A549 (cell line): ENCODE data around the gene SLC35G1. TPM values are rescaled to one million over a fixed set of nuclear protein-coding genes. Genes with fewer than 3 reads are reported as not detected.

Source experiments
- ATAC-seq, 2 experiments: fragments of 200-7000 bp in 1 of 2; fragments of >200 bp in 1 of 2; cut with Nextera tagmentation in 1 of 2; cut with Tn5 transposase in 1 of 2; 3 replicates each; pipeline versions ENCODE4 v1.8.0 to v1.9.1; 2018 to 2020; ENCODE audit warnings: mild to moderate bottlenecking in 1 of 2, moderate library complexity in 1 of 2
- CTCF ChIA-PET: fragments of 300-600 bp; sonication (Branson Sonifier 250); formaldehyde crosslinking; extraction: SDS; loops from one replicate; lab custom pipeline; 2021; ENCODE audit warnings: antibody characterized with exemption, inconsistent platforms; lab: Yijun Ruan, JAX
- POLR2A ChIA-PET: fragments of 350-600 bp; formaldehyde crosslinking; extraction: SDS; loops from one replicate; lab custom pipeline; 2021; ENCODE audit warnings: antibody characterized with exemption, inconsistent platforms; lab: Yijun Ruan, JAX
- DNase-seq, 2 experiments: peaks; one replicate each; pipeline versions ENCODE4 v3.0.0 to v3.0.0-alpha.2; 2011 to 2016; ENCODE audit warnings: low read depth in 1 of 2, low spot score in 1 of 2
- FAIRE-seq: peaks from 2 replicates; lab custom pipeline; 2011; peaks lifted over from hg19 to GRCh38; lab: Jason Lieb, UNC
- H3K27ac ChIP-seq, 2 experiments: fragments of >200 bp; sonication (Bioruptor Twin); formaldehyde crosslinking; 3 replicates each; pipeline ENCODE4 v1.5.1; 2016 to 2017
- H3K4me1 ChIP-seq: fragments of >200 bp; sonication (Bioruptor Twin); formaldehyde crosslinking; 3 replicates; pipeline ENCODE4 v1.6.1; 2016
- H3K4me2 ChIP-seq: fragments of >200 bp; sonication (Bioruptor Twin); formaldehyde crosslinking; 3 replicates; pipeline ENCODE4 v1.6.1; 2016
- H3K4me3 ChIP-seq: fragments of >200 bp; sonication (Bioruptor Twin); formaldehyde crosslinking; 3 replicates; pipeline ENCODE4 v1.5.1; 2016
- H3K9me3 ChIP-seq: fragments of >200 bp; sonication (Bioruptor Twin); formaldehyde crosslinking; 3 replicates; pipeline ENCODE4 v1.6.1; 2016
- CBX2 ChIP-seq: fragments of 200-600 bp; sonication (generic); IDR thresholded peaks from 2 replicates; pipeline ENCODE4 v1.6.1; 2016; ENCODE audit warnings: low read depth, mild to moderate bottlenecking, borderline replicate concordance
- CBX8 ChIP-seq: fragments of 200-600 bp; sonication (generic); IDR thresholded peaks from 2 replicates; pipeline ENCODE4 v1.6.1; 2016
- CEBPB ChIP-seq, 2 experiments: fragments of >200 bp in 1 of 2; sonication (Bioruptor Twin) in 1 of 2; formaldehyde crosslinking in 1 of 2; IDR thresholded peaks; 2 replicates each; pipeline ENCODE4 v1.6.1; 2012 to 2016
- CHD2 ChIP-seq: fragments of 150-350 bp; IDR thresholded peaks from 2 replicates; pipeline ENCODE4 v1.6.1; 2014; ENCODE audit warnings: low read length; ENCODE audit not compliant: partially characterized antibody
- EHF ChIP-seq: fragments of 250-450 bp; sonication (Bioruptor Pico); IDR thresholded peaks from 2 replicates; pipeline ENCODE4 v1.5.0; 2020; ENCODE audit warnings: mild to moderate bottlenecking
- EHMT2 ChIP-seq: fragments of 200-600 bp; sonication (generic); IDR thresholded peaks from 2 replicates; pipeline ENCODE4 v1.6.1; 2016; ENCODE audit warnings: antibody characterized with exemption, low read depth, mild to moderate bottlenecking, moderate library complexity
- EP300 ChIP-seq, 2 experiments: fragments of >200 bp; sonication (Bioruptor Twin); formaldehyde crosslinking; IDR thresholded peaks; 2 replicates in 1 of 2; 3 replicates in 1 of 2; pipeline ENCODE4 v1.6.1; 2016 to 2017
- ESRRA ChIP-seq: fragments of 150-350 bp; IDR thresholded peaks from 2 replicates; pipeline ENCODE4 v1.6.1; 2014; ENCODE audit warnings: mild to moderate bottlenecking, low read length, borderline replicate concordance
- FOSL2 ChIP-seq, 2 experiments: fragments of 450-650 bp in 1 of 2; fragments of >200 bp in 1 of 2; sonication (Bioruptor Twin) in 1 of 2; formaldehyde crosslinking; IDR thresholded peaks; 2 replicates each; pipeline versions ENCODE4 v1.5.0 to v1.6.1; 2016 to 2020; ENCODE audit warnings: mild to moderate bottlenecking in 1 of 2, moderate library complexity in 1 of 2
- FOXS1 ChIP-seq: fragments of 250-450 bp; sonication (Bioruptor Pico); IDR thresholded peaks from 2 replicates; pipeline ENCODE4 v1.5.0; 2020; ENCODE audit warnings: mild to moderate bottlenecking, moderate library complexity
- HEYL ChIP-seq: fragments of 250-450 bp; sonication (Bioruptor Pico); IDR thresholded peaks from 2 replicates; pipeline ENCODE4 v1.8.0; 2021; ENCODE audit warnings: mild to moderate bottlenecking, moderate library complexity
- HOXA7 ChIP-seq: fragments of 250-450 bp; sonication (Bioruptor Pico); IDR thresholded peaks from 2 replicates; pipeline ENCODE4 v1.5.0; 2020; ENCODE audit warnings: mild to moderate bottlenecking, moderate library complexity
- HOXB13 ChIP-seq: fragments of 250-450 bp; sonication (Bioruptor Pico); IDR thresholded peaks from 2 replicates; pipeline ENCODE4 v1.5.0; 2020; ENCODE audit warnings: low read depth, mild to moderate bottlenecking, moderate library complexity
- HOXB5 ChIP-seq: fragments of 250-450 bp; sonication (Bioruptor Pico); IDR thresholded peaks from 2 replicates; pipeline ENCODE4 v1.5.0; 2020; ENCODE audit warnings: mild to moderate bottlenecking, moderate library complexity
- MAFK ChIP-seq: fragments of 450-650 bp; IDR thresholded peaks from 2 replicates; pipeline ENCODE4 v1.6.1; 2014; ENCODE audit not compliant: partially characterized antibody
- MAZ ChIP-seq: fragments of 150-350 bp; IDR thresholded peaks from 2 replicates; pipeline ENCODE4 v1.6.1; 2014; ENCODE audit warnings: antibody characterized with exemption, low read depth, low read length, borderline replicate concordance
- MYC ChIP-seq: IDR thresholded peaks from 2 replicates; pipeline ENCODE4 v1.6.1; 2012; ENCODE audit warnings: mild to moderate bottlenecking, inconsistent platforms, low read length, improper control_type of control experiment, borderline replicate concordance
- NFE2L2 ChIP-seq: fragments of 150-350 bp; conservative IDR thresholded peaks from 2 replicates; pipeline ENCODE4 v1.6.1; 2014; ENCODE audit warnings: low read length
- NPAS2 ChIP-seq: fragments of 250-450 bp; sonication (Bioruptor Pico); IDR thresholded peaks from 2 replicates; pipeline ENCODE4 v1.8.0; 2022; ENCODE audit warnings: mild to moderate bottlenecking, moderate library complexity, borderline replicate concordance
- POLR2A ChIP-seq: IDR thresholded peaks from 2 replicates; pipeline ENCODE4 v1.6.1; 2012; ENCODE audit warnings: mild to moderate bottlenecking, low read length
- RCOR1 ChIP-seq: fragments of 150-350 bp; IDR thresholded peaks from 2 replicates; pipeline ENCODE4 v1.6.1; 2014; ENCODE audit warnings: antibody characterized with exemption, low read length, low read depth
- RFX5 ChIP-seq: fragments of 450-650 bp; IDR thresholded peaks from 2 replicates; pipeline ENCODE4 v1.7.1; 2014; ENCODE audit warnings: antibody characterized with exemption, mild to moderate bottlenecking, moderate library complexity
- SMC3 ChIP-seq: fragments of >200 bp; sonication (Bioruptor Twin); formaldehyde crosslinking; IDR thresholded peaks from 3 replicates; pipeline ENCODE4 v1.6.1; 2018; ENCODE audit warnings: inconsistent platforms
- SREBF2 ChIP-seq: fragments of 450-650 bp; IDR thresholded peaks from 2 replicates; pipeline ENCODE4 v1.6.1; 2014; ENCODE audit warnings: mild to moderate bottlenecking, moderate library complexity
- ZC3H11A ChIP-seq: fragments of 450-650 bp; IDR thresholded peaks from 2 replicates; pipeline ENCODE4 v1.6.1; 2014; ENCODE audit warnings: antibody characterized with exemption, mild to moderate bottlenecking
- ZNF302 ChIP-seq: fragments of 250-450 bp; sonication (Bioruptor Pico); IDR thresholded peaks from 2 replicates; pipeline ENCODE4 v1.9.0; 2021; ENCODE audit warnings: inconsistent platforms, mild to moderate bottlenecking, moderate library complexity
- ZSCAN20 ChIP-seq: fragments of 250-450 bp; sonication (Bioruptor Pico); IDR thresholded peaks from 2 replicates; pipeline ENCODE4 v1.8.0; 2022; ENCODE audit warnings: mild to moderate bottlenecking, moderate library complexity
- WGBS: methylation state at CpG from one replicate; pipeline ENCODE4 v1.1.6; 2017; ENCODE audit errors: missing lambda C conversion rate; 5-methylcytosine and 5-hydroxymethylcytosine counted together
- polyA plus RNA-seq, 4 experiments: library from polyadenylated mRNA; depleted of rRNA in 3 of 4; stranded (reverse); fragments of >200 nt; fragmentation: RNase III in 1 of 4; extraction: RNeasy Plus Mini Kit Qiagen cat#74134 plus additional on column Dnase treatment in 1 of 4; gene quantifications; 2 replicates in 3 of 4; 3 replicates in 1 of 4; pipeline ENCODE4 v1.2.3, GENCODE V29; 2011 to 2017
- TF ChIP-seq, protein P1 (sequence below): fragments of 200-600 bp; sonication (generic); IDR thresholded peaks from 2 replicates; pipeline ENCODE4 v1.6.1; 2016; ENCODE audit warnings: antibody characterized with exemption, mild to moderate bottlenecking, moderate library complexity
- TF ChIP-seq, protein P2 (sequence below): fragments of 250-450 bp; sonication (Bioruptor Pico); IDR thresholded peaks from 2 replicates; pipeline ENCODE4 v1.5.0; 2020; ENCODE audit warnings: low read depth, mild to moderate bottlenecking, moderate library complexity
- TF ChIP-seq, protein P3 (sequence below): fragments of 150-350 bp; IDR thresholded peaks from 2 replicates; pipeline ENCODE4 v1.6.1; 2014; ENCODE audit warnings: low read depth, mild to moderate bottlenecking, low read length

Gene SLC35G1
- polyA plus RNA-seq, 2 of the 4 experiments (the other 2 are of a cell fraction) = 13.0 to 16.8 TPM

DNA sequence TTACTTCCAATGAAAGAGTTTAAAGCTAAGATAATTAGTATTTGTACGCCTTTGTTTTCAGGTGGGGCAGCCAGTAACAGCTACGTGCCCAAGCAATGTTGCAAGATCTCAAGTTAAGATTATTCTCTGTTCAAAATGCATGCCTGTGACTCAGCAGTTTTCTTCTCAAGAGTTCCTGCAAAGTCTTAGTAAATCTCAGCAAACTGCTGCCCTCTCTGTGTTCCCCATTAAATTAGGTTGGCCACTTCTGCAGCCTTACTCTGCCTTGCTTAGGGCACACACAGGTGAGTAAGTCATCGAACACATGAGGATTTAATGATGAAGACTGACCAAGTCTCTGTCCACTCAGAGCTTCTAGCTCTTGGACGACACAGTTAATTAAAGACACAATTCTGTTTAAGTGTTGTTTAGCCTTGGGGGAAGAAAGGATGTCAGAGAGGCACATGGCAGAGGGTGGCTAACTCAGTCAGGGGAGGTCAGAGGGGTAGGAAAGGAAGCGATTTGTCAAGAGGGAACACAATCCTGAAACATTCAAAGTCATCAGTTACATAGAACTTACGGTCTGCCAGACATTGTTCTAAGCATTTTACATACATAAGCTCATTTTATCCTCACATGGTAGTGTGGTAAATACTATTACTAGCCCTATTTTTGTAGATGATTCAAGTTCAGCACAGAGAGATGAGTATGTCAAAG, 20.2 kb upstream of the SLC35G1 start:
- peak in 1 of 2 experiments; percentile 30; a peak in 1 of 6 replicates for ATAC-seq
- Histone ChIP-seq H3K4me2 (peak overlapping the region; percentile 15), H3K9me3 (no peaks in the 10 kb centered on the region), H3K4me1 (peaks cover 15% of the 10 kb centered on the region), H3K4me3 (no peak overlapping the region), H3K27ac (peak overlapping the region; percentile 67 to 78)
- POLR2A ChIA-PET = no interaction called here
- CTCF ChIA-PET = interaction anchor here (0.6 to 1.1 kb wide), 3 partner anchors 10 to 447 kb away, joined by 3 read pairs; no protein-coding TSS in a partner anchor
- FAIRE-seq = no peak
- peak in 1 of 2 experiments; percentile 62 for DNase-seq
- 74% methylated on average over 6 of the region's 6 CpGs for WGBS
- no peak for TF ChIP-seq POLR2A
- no peak for TF ChIP-seq EHF
- no peak for TF ChIP-seq MYC
- peak; percentile 97 for TF ChIP-seq MAFK
- no peak for TF ChIP-seq CBX8
- no peak for TF ChIP-seq CHD2
- TF ChIP-seq SREBF2 = no peak
- 0 out of 2 replicates have a peak, but pooled peaks have one; percentile 52 for TF ChIP-seq HOXB13 (CRISPR knock-in tag)
- TF ChIP-seq, protein P1, sequence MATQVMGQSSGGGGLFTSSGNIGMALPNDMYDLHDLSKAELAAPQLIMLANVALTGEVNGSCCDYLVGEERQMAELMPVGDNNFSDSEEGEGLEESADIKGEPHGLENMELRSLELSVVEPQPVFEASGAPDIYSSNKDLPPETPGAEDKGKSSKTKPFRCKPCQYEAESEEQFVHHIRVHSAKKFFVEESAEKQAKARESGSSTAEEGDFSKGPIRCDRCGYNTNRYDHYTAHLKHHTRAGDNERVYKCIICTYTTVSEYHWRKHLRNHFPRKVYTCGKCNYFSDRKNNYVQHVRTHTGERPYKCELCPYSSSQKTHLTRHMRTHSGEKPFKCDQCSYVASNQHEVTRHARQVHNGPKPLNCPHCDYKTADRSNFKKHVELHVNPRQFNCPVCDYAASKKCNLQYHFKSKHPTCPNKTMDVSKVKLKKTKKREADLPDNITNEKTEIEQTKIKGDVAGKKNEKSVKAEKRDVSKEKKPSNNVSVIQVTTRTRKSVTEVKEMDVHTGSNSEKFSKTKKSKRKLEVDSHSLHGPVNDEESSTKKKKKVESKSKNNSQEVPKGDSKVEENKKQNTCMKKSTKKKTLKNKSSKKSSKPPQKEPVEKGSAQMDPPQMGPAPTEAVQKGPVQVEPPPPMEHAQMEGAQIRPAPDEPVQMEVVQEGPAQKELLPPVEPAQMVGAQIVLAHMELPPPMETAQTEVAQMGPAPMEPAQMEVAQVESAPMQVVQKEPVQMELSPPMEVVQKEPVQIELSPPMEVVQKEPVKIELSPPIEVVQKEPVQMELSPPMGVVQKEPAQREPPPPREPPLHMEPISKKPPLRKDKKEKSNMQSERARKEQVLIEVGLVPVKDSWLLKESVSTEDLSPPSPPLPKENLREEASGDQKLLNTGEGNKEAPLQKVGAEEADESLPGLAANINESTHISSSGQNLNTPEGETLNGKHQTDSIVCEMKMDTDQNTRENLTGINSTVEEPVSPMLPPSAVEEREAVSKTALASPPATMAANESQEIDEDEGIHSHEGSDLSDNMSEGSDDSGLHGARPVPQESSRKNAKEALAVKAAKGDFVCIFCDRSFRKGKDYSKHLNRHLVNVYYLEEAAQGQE = no peak
- TF ChIP-seq EP300 (IDR thresholded peaks at IDR 0.05) = no peak
- TF ChIP-seq FOSL2 (IDR thresholded peaks at IDR 0.05) = no peak
- TF ChIP-seq FOSL2 (CRISPR knock-in tag; IDR thresholded peaks at IDR 0.05) = peak; percentile 31; the same call in 1 of the 2 replicates
- TF ChIP-seq HOXB5 (CRISPR knock-in tag) = no peak
- TF ChIP-seq NPAS2 (CRISPR knock-in tag) = no peak
- TF ChIP-seq ZC3H11A = no peak
- TF ChIP-seq CBX2 = no peak
- no peak for TF ChIP-seq EHMT2
- TF ChIP-seq, protein P2, sequence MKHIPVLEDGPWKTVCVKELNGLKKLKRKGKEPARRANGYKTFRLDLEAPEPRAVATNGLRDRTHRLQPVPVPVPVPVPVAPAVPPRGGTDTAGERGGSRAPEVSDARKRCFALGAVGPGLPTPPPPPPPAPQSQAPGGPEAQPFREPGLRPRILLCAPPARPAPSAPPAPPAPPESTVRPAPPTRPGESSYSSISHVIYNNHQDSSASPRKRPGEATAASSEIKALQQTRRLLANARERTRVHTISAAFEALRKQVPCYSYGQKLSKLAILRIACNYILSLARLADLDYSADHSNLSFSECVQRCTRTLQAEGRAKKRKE (CRISPR knock-in tag) = no peak
- TF ChIP-seq CEBPB (IDR thresholded peaks at IDR 0.05) = peak in 1 of 2 experiments; percentile 38; a peak in 1 of 4 replicates
- 0 out of 2 replicates have a peak, but pooled peaks have one; percentile 18 for TF ChIP-seq HEYL (CRISPR knock-in tag)
- TF ChIP-seq ZNF302 (CRISPR knock-in tag) = no peak
- TF ChIP-seq HOXA7 (CRISPR knock-in tag) = no peak
- TF ChIP-seq NFE2L2 = peak; percentile 94
- no peak for TF ChIP-seq MAZ
- TF ChIP-seq ZSCAN20 (CRISPR knock-in tag) = no peak
- no peak for TF ChIP-seq RFX5
- TF ChIP-seq, protein P3, sequence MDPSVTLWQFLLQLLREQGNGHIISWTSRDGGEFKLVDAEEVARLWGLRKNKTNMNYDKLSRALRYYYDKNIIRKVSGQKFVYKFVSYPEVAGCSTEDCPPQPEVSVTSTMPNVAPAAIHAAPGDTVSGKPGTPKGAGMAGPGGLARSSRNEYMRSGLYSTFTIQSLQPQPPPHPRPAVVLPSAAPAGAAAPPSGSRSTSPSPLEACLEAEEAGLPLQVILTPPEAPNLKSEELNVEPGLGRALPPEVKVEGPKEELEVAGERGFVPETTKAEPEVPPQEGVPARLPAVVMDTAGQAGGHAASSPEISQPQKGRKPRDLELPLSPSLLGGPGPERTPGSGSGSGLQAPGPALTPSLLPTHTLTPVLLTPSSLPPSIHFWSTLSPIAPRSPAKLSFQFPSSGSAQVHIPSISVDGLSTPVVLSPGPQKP = no peak
- TF ChIP-seq ESRRA = no peak
- no peak for TF ChIP-seq FOXS1 (CRISPR knock-in tag)
- no peak for TF ChIP-seq SMC3
- no peak for TF ChIP-seq RCOR1
